IPS-NIHi7 (cell line): ENCODE measurements around the gene PARVG.

Experiments
- DNase-seq: peaks from one replicate; pipeline ENCODE4 v3.0.0; 2012; ENCODE audit warnings: mixed read lengths; ENCODE audit errors: extremely low spot score

PARVG gene

GRCh38 chr22:44242946-44243724, 62.4 kb downstream of the PARVG start:
- no peak for DNase-seq

- DNase-seq = no peak
Observed at GRCh38 chr22:44243761-44244160, 63.0 kb downstream of the PARVG start.

- no peak for DNase-seq
Observed at GRCh38 chr22:44244265-44244822, 63.6 kb downstream of the PARVG start.

- no peak for DNase-seq
Observed at GRCh38 chr22:44245438-44245837, 64.7 kb downstream of the PARVG start.

- DNase-seq = no peak
Observed at GRCh38 chr22:44245867-44246266, 65.1 kb downstream of the PARVG start.

GRCh38 chr22:44246615-44247326, 66.0 kb downstream of the PARVG start:
- no peak for DNase-seq

- DNase-seq = no peak
Observed at GRCh38 chr22:44247346-44247745, 66.6 kb downstream of the PARVG start.

GRCh38 chr22:44247923-44248892, 67.5 kb downstream of the PARVG start:
- no peak for DNase-seq

- DNase-seq = no peak
Observed at GRCh38 chr22:44248926-44249325, 68.2 kb downstream of the PARVG start.

- DNase-seq = no peak
Observed at GRCh38 chr22:44249376-44250147, 68.8 kb downstream of the PARVG start.

- DNase-seq = no peak
Observed at GRCh38 chr22:44254811-44255210, 74.1 kb downstream of the PARVG start.

- no peak for DNase-seq
Observed at GRCh38 chr22:44256085-44256484, 75.4 kb downstream of the PARVG start.

GRCh38 chr22:44256556-44257485, 76.1 kb downstream of the PARVG start:
- no peak for DNase-seq
